Smooth muscle cell (in vitro differentiated cells): ENCODE results near the gene AXIN1. TPM values are rescaled to one million over a fixed set of nuclear protein-coding genes. Genes with fewer than 3 reads are reported as not detected.

Source experiments
- DNase-seq: peaks from one replicate; lab custom pipeline; 2025; ENCODE audit not compliant: unreplicated experiment; lab: John Stamatoyannopoulos, UW
- H2AFZ ChIP-seq: fragments of 200-600 bp; sonication (generic); 2 replicates; pipeline ENCODE4 v1.6.0; 2016; ENCODE audit warnings: antibody characterized with exemption, low read depth, mild to moderate bottlenecking
- H3F3A ChIP-seq: fragments of 200-600 bp; sonication (generic); 2 replicates; pipeline ENCODE4 v1.6.0; 2017; ENCODE audit warnings: antibody characterized with exemption, low read depth
- H3K27ac ChIP-seq: fragments of 200-600 bp; sonication (generic); 2 replicates; pipeline ENCODE4 v1.5.1; 2016; ENCODE audit warnings: low read depth, mild to moderate bottlenecking
- H3K27me3 ChIP-seq: fragments of 200-600 bp; sonication (generic); 2 replicates; pipeline ENCODE4 v1.6.1; 2016; ENCODE audit warnings: low read depth, mild to moderate bottlenecking
- H3K36me3 ChIP-seq: fragments of 200-600 bp; sonication (generic); 2 replicates; pipeline ENCODE4 v1.5.1; 2016; ENCODE audit warnings: low read depth
- H3K4me1 ChIP-seq: fragments of 200-600 bp; sonication (generic); 2 replicates; pipeline ENCODE4 v1.5.1; 2016; ENCODE audit warnings: low read depth
- H3K4me2 ChIP-seq: fragments of 200-600 bp; sonication (generic); 2 replicates; pipeline ENCODE4 v1.6.0; 2016; ENCODE audit warnings: mild to moderate bottlenecking
- H3K4me3 ChIP-seq: fragments of 200-600 bp; sonication (generic); 2 replicates; pipeline ENCODE4 v1.5.1; 2016; ENCODE audit warnings: mild to moderate bottlenecking
- H3K79me2 ChIP-seq: fragments of 200-600 bp; sonication (generic); 2 replicates; pipeline ENCODE4 v1.6.0; 2016; ENCODE audit warnings: low read depth, mild to moderate bottlenecking
- H3K9ac ChIP-seq: fragments of 200-600 bp; sonication (generic); 2 replicates; pipeline ENCODE4 v1.6.0; 2016; ENCODE audit warnings: low read depth
- H3K9me3 ChIP-seq: fragments of 200-600 bp; sonication (generic); replicated peaks from 2 replicates; pipeline ENCODE4 v1.5.1; 2016; ENCODE audit warnings: low read depth
- H4K20me1 ChIP-seq: fragments of 200-600 bp; sonication (generic); 2 replicates; pipeline ENCODE4 v1.6.0; 2016; ENCODE audit warnings: low read depth
- WGBS: methylation state at CpG from one replicate; pipeline ENCODE4 v1.1.7; 2016; ENCODE audit warnings: low lambda C conversion rate; 5-methylcytosine and 5-hydroxymethylcytosine counted together
- polyA plus RNA-seq: library from polyadenylated mRNA; unstranded; fragments of >200 nt; fragmentation: Nextera tagmentation; extraction: Ambion mirVana; gene quantifications from 2 replicates; pipeline ENCODE4 v1.2.1, GENCODE V29; 2016
- total RNA-seq: library from RNA; depleted of rRNA; stranded (reverse); fragments of >200 nt; gene quantifications from 2 replicates; pipeline ENCODE4 v1.2.3, GENCODE V29; 2014
- TF ChIP-seq, protein P1 (sequence below): fragments of 200-600 bp; sonication (generic); IDR thresholded peaks from 2 replicates; pipeline ENCODE4 v1.5.1; 2017; ENCODE audit warnings: borderline replicate concordance, mild to moderate bottlenecking, antibody characterized with exemption; ENCODE audit not compliant: insufficient read depth, poor library complexity, severe bottlenecking

AXIN1 gene
- total and polyA plus RNA-seq, 2 experiments from 2014 or later, result 13.0 to 15.0 TPM

DNA sequence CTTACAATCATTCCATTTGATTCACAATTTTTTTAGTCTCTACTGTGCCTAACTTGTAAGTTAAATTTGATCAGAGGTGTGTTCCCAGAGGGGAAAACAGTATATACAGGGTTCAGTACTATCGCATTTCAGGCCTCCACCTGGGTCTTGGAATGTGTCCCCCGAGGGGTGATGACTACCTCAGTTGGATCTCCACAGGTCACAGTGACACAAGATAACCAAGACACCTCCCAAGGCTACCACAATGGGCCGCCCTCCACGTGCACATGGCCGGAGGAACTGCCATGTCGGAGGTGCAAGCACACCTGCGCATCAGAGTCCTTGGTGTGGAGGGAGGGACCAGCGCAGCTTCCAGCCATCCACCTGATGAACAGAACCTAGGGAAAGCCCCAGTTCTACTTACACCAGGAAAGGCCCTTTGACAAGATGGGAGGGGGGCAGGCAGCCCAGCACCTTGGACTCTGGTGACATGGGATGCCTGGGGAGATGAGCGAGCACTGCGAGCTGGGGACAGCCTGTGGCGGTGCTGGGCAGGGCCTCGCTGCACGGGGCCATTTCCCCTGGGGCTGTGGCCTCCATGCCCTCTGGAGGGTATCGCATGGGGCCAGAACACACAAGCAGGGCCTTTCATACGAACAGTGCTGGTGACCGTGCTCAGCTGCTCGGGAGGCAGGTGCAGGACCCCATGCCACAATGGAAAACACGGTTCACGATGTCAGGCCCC is 35.6 kb downstream of the AXIN1 start:
- peaks cover 50% of the 10 kb centered on the region for H3K79me2 ChIP-seq
- no peak overlapping the region for H3K4me3 ChIP-seq
- H3K27ac ChIP-seq, result no peak overlapping the region
- no peaks in the 10 kb centered on the region for H3K4me1 ChIP-seq
- WGBS, result 93% methylated on average over 19 of the region's 19 CpGs
- TF ChIP-seq, protein P1, sequence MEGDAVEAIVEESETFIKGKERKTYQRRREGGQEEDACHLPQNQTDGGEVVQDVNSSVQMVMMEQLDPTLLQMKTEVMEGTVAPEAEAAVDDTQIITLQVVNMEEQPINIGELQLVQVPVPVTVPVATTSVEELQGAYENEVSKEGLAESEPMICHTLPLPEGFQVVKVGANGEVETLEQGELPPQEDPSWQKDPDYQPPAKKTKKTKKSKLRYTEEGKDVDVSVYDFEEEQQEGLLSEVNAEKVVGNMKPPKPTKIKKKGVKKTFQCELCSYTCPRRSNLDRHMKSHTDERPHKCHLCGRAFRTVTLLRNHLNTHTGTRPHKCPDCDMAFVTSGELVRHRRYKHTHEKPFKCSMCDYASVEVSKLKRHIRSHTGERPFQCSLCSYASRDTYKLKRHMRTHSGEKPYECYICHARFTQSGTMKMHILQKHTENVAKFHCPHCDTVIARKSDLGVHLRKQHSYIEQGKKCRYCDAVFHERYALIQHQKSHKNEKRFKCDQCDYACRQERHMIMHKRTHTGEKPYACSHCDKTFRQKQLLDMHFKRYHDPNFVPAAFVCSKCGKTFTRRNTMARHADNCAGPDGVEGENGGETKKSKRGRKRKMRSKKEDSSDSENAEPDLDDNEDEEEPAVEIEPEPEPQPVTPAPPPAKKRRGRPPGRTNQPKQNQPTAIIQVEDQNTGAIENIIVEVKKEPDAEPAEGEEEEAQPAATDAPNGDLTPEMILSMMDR, result no peak
- DNase-seq, result no peak
- peaks cover 83% of the 10 kb centered on the region for H4K20me1 ChIP-seq
- no peaks in the 10 kb centered on the region for H3F3A ChIP-seq
- no peak overlapping the region for H3K9ac ChIP-seq
- H3K9me3 ChIP-seq, result no peaks in the 10 kb centered on the region
- H2AFZ ChIP-seq, result no peak overlapping the region
- H3K4me2 ChIP-seq, result no peak overlapping the region
- no peaks in the 10 kb centered on the region for H3K36me3 ChIP-seq
- H3K27me3 ChIP-seq, result no peaks in the 10 kb centered on the region

- Histone ChIP-seq H3K9ac (no peak overlapping the region), H3K79me2 (peaks cover 36% of the 10 kb centered on the region), H4K20me1 (peaks cover 68% of the 10 kb centered on the region), H2AFZ (no peak overlapping the region), H3K36me3 (no peaks in the 10 kb centered on the region), H3K4me1 (no peaks in the 10 kb centered on the region), H3K9me3 (no peaks in the 10 kb centered on the region), H3K27me3 (no peaks in the 10 kb centered on the region), H3K4me3 (no peak overlapping the region), H3K4me2 (no peak overlapping the region), H3K27ac (no peak overlapping the region), H3F3A (no peaks in the 10 kb centered on the region)
- TF ChIP-seq, protein P1, result no peak
- WGBS, result 95% methylated on average over 14 of the region's 14 CpGs
- DNase-seq, result no peak
Measured at GRCh38 chr16:314795-315299, 37.7 kb downstream of the AXIN1 start.

GRCh38 chr16:314351-314750 is 38.2 kb downstream of the AXIN1 start:
- Histone ChIP-seq H3K9ac (no peak overlapping the region), H3K79me2 (peaks cover 31% of the 10 kb centered on the region)
- WGBS, result 97% methylated on average over 16 of the region's 16 CpGs

More at GRCh38 chr16:314351-314750, 38.2 kb downstream of the AXIN1 start:
- Histone ChIP-seq H3K9me3 (no peaks in the 10 kb centered on the region), H4K20me1 (peaks cover 68% of the 10 kb centered on the region), H2AFZ (no peak overlapping the region), H3K4me2 (no peak overlapping the region), H3K4me3 (no peak overlapping the region), H3K27ac (no peak overlapping the region), H3K4me1 (no peaks in the 10 kb centered on the region), H3K36me3 (no peaks in the 10 kb centered on the region), H3K27me3 (no peaks in the 10 kb centered on the region), H3F3A (no peaks in the 10 kb centered on the region)
- DNase-seq, result no peak
- TF ChIP-seq, protein P1, result no peak
